ENCODE measurements around the gene PDZK1IP1. TPM values are rescaled to one million over a fixed set of nuclear protein-coding genes. Genes with fewer than 3 reads are reported as not detected.
"Not testable (repeated sequence)": the region's sequence is repeated elsewhere in the genome, so short reads cannot be mapped to it uniquely, and the experiment has no call there.

The PDZK1IP1 gene
- total RNA-seq, 1 donor from 2014 or later: not detected

GRCh38 chr1:47198214-47198613 is 8.4 kb upstream of the PDZK1IP1 start:
- DNase-seq (ENCODE audit: low read depth): no peak

GRCh38 chr1:47196622-47197021 is 6.8 kb upstream of the PDZK1IP1 start:
- DNase-seq (ENCODE audit: low read depth): no peak

DNA sequence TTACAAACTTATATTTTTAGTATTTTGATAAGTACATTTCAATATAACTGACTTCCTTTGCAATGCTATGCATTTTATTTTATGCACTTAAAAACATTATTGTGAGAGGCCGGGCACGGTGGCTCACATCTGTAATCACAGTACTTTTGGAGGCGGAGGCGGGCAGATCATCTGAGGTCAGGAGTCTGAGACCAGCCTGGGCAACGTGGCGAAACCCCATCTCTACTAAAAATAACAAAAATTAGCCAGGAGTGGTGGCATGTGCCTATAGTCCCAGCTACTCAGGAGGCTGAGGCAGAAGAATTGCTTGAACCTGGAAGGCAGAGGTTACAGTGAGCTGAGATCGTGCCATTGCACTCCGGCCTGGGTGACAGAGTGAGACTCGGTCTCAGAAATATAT is 6.1 kb upstream of the PDZK1IP1 start:
- not testable (repeated sequence) for DNase-seq (ENCODE audit: low read depth)

- DNase-seq (ENCODE audit: low read depth): no peak
Measured at GRCh38 chr1:47194311-47194710, 4.5 kb upstream of the PDZK1IP1 start.

GRCh38 chr1:47193496-47193895 is 3.7 kb upstream of the PDZK1IP1 start:
- not testable (repeated sequence) for DNase-seq (ENCODE audit: low read depth)

- DNase-seq (ENCODE audit: low read depth): peak; percentile 85
Measured at GRCh38 chr1:47192458-47193384, 2.9 kb upstream of the PDZK1IP1 start.

GRCh38 chr1:47191940-47192457 is 2.2 kb upstream of the PDZK1IP1 start:
- DNase-seq (ENCODE audit: low read depth): no peak

DNA sequence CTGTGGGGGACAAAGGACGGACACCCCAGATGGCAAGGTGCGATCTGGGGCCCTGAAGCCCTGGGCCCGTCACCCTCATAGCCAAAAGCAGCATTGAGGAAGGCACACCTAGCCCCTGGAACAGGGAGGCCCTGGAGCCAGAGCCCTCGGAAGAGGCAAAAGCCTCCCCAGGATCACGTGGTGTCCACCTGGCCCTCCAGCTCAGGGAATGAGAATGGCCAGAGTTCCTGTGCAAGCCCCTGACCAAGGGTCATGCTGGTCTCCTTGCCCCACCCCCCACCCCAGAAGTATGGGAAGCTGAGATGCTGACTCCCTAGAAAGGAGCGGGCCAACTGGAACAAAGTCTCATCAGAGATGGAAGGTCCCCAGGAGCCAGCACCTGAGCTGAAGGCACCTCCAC is 1.0 kb upstream of the PDZK1IP1 start:
- no peak for DNase-seq (ENCODE audit: low read depth)

DNA sequence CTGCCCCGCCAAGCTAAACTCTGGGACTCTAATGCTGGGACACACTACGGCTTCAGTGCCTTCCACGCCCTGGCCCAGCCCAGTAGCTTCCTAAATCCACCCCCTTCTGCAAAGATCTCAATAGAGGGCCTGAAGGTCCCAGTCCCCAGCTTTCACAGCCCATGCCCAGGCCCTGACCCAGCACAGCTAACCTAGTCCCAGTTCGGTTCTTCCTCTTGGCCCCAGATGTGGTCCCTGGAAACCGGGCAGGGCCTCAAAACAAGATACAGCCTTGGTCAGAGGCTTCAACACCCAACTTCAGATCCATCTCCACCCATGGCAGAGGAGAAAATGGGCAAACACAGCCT is 646 bp upstream of the PDZK1IP1 start:
- no peak for DNase-seq (ENCODE audit: low read depth)

- DNase-seq (ENCODE audit: low read depth): no peak
Measured at GRCh38 chr1:47188791-47189785, 748 bp downstream of the PDZK1IP1 start.

DNA sequence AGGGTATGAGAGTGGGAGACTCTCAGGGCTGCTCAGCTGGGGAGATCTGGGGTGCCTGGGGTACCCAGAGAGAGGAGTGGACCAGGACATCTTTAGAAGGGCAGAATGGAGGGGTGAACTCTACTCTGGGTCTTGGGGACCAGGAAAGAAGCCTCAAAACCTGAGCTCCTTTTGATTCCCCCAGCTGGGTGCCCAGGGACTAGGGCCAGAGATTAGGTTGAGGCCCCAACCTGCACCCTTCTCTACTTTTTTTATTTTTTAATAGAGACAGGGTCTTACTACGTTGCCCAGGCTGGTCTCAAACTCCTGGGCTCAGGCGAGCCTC is 1.9 kb downstream of the PDZK1IP1 start:
- DNase-seq (ENCODE audit: low read depth): no peak

DNA sequence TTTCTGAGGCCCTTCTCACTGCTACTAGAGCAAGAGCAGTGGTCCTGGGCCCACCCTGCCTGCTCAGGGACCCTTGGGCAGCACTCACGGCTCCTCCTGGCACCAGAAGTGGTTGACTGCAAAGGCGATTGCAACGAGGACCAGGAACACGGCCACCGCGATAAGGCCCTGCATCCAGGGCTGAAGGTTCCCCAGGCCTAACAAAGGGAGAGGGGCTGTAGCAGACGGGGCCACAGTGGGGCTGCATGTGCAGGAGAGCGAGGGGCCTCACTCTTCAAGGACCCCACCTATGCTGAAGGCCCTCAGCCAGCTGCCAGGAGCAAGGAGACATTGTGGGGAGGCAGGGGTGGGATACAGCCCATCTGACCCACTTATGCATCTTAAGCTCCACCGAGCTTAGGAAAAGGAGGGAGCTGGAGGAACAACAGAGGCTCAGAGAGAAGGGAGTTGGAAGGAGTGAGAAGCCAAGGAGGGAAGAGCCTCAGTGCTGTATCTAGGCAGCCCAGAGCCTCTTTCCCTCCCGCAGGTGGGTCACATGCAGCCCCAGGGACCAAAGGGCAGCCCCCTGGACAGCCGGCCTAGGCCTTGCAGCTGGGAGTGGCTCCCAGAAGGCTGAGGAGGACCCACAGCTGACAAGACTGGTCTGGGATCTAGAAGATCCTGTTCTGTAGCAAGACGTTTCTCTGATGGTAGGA is 2.5 kb downstream of the PDZK1IP1 start:
- no peak for DNase-seq (ENCODE audit: low read depth)

GRCh38 chr1:47186267-47187185 is 3.3 kb downstream of the PDZK1IP1 start:
- DNase-seq (ENCODE audit: low read depth): no peak

- DNase-seq (ENCODE audit: low read depth): no peak
Measured at GRCh38 chr1:47184822-47185677, 4.8 kb downstream of the PDZK1IP1 start.

DNA sequence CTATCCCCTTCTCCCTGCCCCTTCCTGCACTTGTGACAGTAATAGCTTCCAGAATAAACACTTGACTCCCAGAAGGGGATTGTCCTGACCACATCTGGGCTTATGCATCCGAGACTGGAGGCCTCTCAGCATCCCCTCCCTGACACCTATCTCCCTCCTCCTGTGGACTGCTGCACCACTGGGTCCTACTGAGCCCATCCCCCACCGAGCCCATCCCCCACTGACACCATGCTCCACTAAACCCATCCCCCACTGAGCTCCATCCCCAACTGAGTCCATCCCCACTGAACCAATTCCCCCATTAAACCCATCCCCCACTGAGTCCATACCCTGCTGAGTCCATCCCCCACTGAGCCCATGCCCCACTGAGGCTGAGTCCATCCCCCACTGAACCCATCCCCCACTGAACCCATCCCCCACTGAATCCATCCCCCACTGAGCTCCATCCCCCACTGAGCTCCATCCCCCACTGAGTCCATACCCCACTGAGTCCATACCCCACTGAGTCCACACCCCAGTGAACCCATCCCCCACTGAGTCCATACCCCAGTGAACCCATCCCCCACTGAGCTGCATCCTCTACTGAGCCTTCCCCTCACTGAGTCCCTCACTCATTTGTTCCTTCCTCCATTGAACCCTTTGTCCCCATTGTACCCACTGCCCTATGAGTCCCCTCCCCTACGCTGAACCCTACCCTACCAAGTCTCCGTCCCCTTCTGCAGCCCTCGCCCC is 5.6 kb downstream of the PDZK1IP1 start:
- no peak for DNase-seq (ENCODE audit: low read depth)

- no peak for DNase-seq (ENCODE audit: low read depth)
Measured at GRCh38 chr1:47183308-47184089, 6.3 kb downstream of the PDZK1IP1 start.

GRCh38 chr1:47182676-47183235 is 7.1 kb downstream of the PDZK1IP1 start:
- no peak for DNase-seq (ENCODE audit: low read depth)
